Omental fat pad (tissue), 4 donors: ENCODE data around the gene PTPN14. TPM values are rescaled to one million over a fixed set of nuclear protein-coding genes. Genes with fewer than 3 reads are reported as not detected.
A peak's percentile ranks its signal among the peaks of the same experiment; 100 is the strongest.

Experiments
- ATAC-seq: fragments of 150-250 bp; one replicate; pipeline ENCODE4 v1.9.1; 2016; ENCODE audit warnings: mild to moderate bottlenecking, moderate library complexity; ENCODE audit not compliant: low FRiP score
- DNase-seq: peaks from one replicate; pipeline ENCODE4 v3.0.0-alpha.2; 2019; ENCODE audit warnings: low spot score
- total RNA-seq, 4 donors: library from RNA; depleted of rRNA; stranded (reverse); fragments of >200 nt; gene quantifications; one replicate each; pipeline ENCODE4 v1.1.0, GENCODE V29; 2016
- TF ChIP-seq, protein P1 (sequence below), 3 donors: fragments of 450-650 bp; IDR thresholded peaks; one replicate each; pipeline ENCODE4 v1.5.1; 2016 to 2017; ENCODE audit warnings: antibody characterized with exemption in 3 of 3, mild to moderate bottlenecking in 3 of 3, moderate library complexity in 2 of 3

Gene PTPN14
- total RNA-seq, 4 donors from 2014 or later, result 27.1 to 39.1 (median 35.7) TPM

DNA sequence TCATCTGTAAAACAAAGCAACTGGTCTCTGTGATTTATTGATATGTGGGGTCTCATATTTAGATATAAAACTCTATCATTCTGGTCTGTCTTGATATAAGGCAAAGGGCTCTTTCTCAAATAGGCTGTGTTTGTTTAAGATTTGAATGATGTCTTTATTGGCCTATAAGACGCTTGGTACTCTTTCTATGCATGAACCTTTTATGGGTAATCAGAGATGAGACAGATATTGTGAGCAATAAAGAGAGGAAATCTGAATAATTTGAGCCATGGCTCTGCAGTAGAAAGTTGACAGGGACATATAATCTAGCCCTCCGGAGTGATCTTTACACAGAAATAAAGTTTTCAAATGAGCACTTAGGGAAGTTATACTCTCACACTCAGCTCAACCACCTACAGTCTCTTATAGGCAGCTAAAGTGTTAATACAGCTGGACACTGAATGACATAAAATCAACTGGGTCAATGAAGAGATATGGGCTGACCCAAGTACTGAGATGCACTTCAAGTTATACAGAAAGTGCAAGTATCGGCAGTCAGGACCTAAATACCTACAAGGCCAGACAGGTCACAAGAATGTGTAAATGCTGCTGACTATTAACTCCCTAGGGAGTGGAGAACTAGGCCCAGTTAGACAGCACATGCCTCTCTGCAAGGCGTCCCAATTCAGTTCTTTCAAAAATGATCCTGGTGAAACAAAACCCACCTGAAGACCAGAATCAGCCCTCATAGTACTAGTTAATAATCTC, 111.0 kb downstream of the PTPN14 start:
- DNase-seq (no peak), ATAC-seq (no peak)
- TF ChIP-seq, protein P1, sequence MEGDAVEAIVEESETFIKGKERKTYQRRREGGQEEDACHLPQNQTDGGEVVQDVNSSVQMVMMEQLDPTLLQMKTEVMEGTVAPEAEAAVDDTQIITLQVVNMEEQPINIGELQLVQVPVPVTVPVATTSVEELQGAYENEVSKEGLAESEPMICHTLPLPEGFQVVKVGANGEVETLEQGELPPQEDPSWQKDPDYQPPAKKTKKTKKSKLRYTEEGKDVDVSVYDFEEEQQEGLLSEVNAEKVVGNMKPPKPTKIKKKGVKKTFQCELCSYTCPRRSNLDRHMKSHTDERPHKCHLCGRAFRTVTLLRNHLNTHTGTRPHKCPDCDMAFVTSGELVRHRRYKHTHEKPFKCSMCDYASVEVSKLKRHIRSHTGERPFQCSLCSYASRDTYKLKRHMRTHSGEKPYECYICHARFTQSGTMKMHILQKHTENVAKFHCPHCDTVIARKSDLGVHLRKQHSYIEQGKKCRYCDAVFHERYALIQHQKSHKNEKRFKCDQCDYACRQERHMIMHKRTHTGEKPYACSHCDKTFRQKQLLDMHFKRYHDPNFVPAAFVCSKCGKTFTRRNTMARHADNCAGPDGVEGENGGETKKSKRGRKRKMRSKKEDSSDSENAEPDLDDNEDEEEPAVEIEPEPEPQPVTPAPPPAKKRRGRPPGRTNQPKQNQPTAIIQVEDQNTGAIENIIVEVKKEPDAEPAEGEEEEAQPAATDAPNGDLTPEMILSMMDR (IDR thresholded peaks at IDR 0.05), result no peak

DNA sequence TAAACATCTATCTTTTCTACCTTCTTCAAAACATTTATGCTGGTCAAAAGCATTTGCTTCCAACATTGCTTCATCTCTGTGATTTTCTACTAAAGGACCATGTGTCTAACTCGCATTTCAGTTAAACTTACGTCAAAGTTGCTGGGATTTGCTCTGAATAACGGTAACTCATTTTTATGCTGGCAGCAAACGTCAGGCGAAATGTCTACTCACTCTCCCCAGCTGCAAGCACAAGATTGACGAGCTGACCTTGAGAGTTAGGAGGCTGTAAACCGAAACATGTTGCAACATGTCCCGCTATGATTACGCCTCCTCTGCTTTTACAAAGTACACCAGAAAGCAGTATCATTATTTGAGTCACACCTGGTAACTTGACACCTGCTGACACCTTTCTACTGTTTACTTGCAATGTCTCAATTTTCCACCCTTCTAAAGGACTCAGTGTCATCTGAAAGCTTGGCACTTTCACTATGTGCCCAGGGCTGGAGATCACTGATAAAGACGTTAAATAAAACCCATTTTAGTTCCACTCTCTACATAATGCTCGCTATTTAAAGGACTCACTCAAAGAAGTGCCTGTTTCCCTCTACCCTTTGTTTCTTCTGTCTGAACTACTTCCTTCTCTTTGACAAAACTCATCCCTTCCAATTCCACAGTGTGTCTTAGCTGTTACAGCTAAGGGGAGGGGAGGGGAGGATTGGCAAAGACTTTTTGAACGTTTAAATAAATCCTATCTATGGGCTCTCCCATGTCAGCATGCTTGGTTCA, 111.9 kb downstream of the PTPN14 start:
- ATAC-seq, result peak; percentile 92
- DNase-seq, result no peak
- TF ChIP-seq, protein P1 (IDR thresholded peaks at IDR 0.05), result no peak

DNA sequence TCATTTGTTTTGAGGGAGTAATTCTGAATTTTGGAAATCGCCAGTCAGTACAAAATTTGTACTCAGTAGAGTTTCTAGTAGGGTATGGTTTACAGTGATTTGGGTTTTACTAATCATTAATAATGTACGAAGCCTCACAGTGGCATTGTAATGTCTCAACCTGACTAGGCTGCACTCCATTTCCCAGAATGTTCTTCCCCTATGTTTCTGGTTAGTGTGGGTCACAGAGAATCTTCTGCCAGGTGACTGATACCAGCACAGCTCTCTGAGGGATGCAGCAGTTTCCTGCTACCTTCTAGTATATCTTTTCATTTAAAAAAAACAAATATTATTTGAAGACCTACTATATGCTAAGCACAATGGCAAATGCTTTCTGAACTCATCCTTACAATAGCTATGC, 112.9 kb downstream of the PTPN14 start:
- no peak for DNase-seq
- ATAC-seq, result no peak
- TF ChIP-seq, protein P1 (IDR thresholded peaks at IDR 0.05), result no peak

DNA sequence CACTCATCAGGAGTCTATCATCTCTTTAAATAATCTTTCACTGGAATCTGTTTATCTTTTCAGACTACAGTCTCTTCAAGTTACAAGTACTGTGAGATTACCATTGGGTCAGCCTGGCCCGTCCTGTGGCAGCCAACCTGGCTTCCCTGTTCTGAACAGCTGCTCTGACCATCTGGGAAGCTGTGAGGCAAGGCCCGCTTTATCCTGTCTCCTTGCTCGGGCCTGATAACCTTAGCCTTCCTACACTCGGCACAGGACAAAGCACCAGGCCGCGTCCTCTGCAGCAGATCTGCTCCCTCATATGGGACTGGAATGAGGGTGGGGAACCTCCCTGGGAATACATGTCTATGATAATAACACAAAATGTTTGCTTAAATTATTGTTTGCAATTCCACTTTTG, 113.3 kb downstream of the PTPN14 start:
- TF ChIP-seq, protein P1 (IDR thresholded peaks at IDR 0.05), result no peak
- ATAC-seq (no peak), DNase-seq (no peak)

DNA sequence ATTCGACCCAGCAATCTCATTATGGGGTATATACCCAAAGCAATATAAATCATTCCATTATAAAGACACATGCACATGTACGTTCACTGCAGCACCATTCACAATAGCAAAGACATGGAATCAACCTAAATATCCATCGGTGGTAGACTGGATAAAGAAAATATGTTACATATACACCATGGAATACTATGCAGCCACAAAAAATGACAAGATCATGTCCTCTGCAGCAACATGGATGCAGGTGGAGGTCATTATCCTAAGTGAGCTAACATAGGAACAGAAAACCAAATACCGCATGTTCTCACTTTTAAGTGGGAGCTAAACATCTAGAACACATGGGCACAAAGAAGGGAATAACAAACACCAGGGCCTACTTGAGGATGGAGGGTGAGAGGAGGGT, 115.5 kb downstream of the PTPN14 start:
- TF ChIP-seq, protein P1 (IDR thresholded peaks at IDR 0.05), result no peak
- ATAC-seq (no peak), DNase-seq (no peak)

DNA sequence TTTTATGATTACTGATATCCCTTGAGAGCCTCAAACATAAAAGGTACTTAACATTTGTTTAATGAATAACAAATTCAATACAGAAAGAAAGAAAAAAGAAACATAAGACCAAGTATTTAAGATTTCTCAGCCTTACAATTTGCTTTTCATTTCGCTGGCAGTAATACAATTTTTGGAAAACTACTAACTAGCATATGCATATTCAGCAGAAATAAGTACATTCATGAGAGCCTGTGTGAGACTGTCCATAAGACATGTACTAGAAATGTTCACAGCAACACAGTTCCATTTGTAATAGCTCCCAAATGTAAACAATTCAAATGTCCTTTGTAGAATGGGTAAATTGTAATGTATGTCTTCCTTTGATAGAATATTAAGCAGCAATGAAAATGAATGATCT, 119.2 kb downstream of the PTPN14 start:
- TF ChIP-seq, protein P1 (IDR thresholded peaks at IDR 0.05), result no peak
- no peak for ATAC-seq
- DNase-seq, result no peak
